ENCODE measurements around the gene GZF1. TPM values are rescaled to one million over a fixed set of nuclear protein-coding genes. Genes with fewer than 3 reads are reported as not detected.

The GZF1 gene
- total RNA-seq, 1 experiment from 2014 or later, result 17.0 TPM

DNA sequence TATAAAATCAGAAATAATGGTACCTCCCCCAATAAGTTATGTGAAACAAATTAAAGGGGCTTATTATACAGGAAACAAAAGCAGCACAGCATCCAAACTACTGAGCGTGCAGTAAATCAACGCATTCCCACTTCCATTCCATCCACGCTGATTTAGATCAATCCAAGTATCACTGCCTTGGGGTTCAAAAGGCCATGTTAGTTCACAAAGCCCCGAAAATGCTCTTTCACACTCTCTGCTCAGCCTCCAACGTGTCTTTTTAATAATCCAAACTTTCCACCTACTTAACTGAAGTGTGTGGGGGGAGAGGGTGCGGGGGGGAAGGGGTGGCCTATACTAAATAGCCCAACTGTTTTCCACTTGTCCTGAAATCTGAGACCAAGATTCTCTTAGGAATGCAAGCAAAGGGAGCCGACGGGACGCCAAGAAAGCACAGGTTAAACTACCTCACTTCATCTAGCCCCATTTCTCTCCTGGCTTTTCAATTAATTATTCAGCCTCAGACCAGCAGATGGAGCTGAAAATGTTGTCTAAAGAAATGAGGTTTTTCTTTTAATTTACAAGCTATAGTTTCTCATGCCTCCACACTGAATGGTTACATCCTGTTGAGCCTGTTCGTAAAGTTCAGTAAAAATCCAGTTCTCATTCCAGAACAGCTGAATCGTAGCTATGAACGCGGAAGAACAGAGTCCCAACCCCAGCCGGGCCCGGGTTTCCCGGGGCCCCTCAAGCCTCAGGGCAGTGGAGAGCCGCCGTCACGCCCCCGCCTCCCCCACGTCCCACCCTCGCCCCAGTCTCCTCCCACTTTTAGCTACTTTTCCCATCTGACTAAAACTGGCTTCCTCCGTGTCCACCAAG lies 12.4 kb upstream of the GZF1 start:
- Histone ChIP-seq H3K79me1 (ENCODE audit: insufficient read depth, low read depth, low read length, poor library complexity, severe bottlenecking) (no peaks in the 10 kb centered on the region), H2BK120ac (ENCODE audit: low read depth, low read length, poor library complexity, severe bottlenecking) (no peak overlapping the region), H3K4ac (ENCODE audit: low read depth, low read length) (no peak overlapping the region), H3K18ac (ENCODE audit: insufficient read length, low read depth, low read length) (peak overlapping the region; percentile 12), H3K27me3 (ENCODE audit: insufficient read depth, low read length) (no peaks in the 10 kb centered on the region), H4K20me1 (ENCODE audit: control insufficient read depth, insufficient read depth, insufficient read length) (no peaks in the 10 kb centered on the region), H3K4me1 (ENCODE audit: insufficient read depth, low read length) (peaks cover 2% of the 10 kb centered on the region; the same call in 1 of the 2 replicates), H2AFZ (ENCODE audit: low read length) (no peak overlapping the region), H3T11ph (ENCODE audit: low read length) (no peak overlapping the region), H4K8ac (replicated peaks; ENCODE audit: insufficient read length, low read depth, low read length) (no peak overlapping the region), H2AK5ac (ENCODE audit: insufficient read length, low read length) (no peak overlapping the region), H3K9me3 (ENCODE audit: control insufficient read depth, low read depth, low read length) (no peaks in the 10 kb centered on the region), H3K79me2 (ENCODE audit: insufficient read depth, low read length) (peaks cover 12% of the 10 kb centered on the region), H3K27ac (ENCODE audit: insufficient read length, low read depth, low read length) (no peak overlapping the region), H4K5ac (ENCODE audit: insufficient read length, low read depth, low read length) (no peak overlapping the region), H3K14ac (ENCODE audit: insufficient read depth, low read length) (peak overlapping the region; percentile 27), H2BK20ac (ENCODE audit: low read depth, low read length, poor library complexity, severe bottlenecking) (no peak overlapping the region), H3K23me2 (ENCODE audit: insufficient read length, low read depth, low read length, poor library complexity, severe bottlenecking) (peaks cover 11% of the 10 kb centered on the region), H3K56ac (ENCODE audit: insufficient read length, low read depth, low read length) (no peak overlapping the region), H2BK12ac (ENCODE audit: insufficient read length, low read depth, low read length) (no peak overlapping the region), H4K91ac (ENCODE audit: insufficient read length, low read depth, low read length) (no peak overlapping the region), H2BK5ac (ENCODE audit: insufficient read length, low read length) (no peak overlapping the region), H3K23ac (ENCODE audit: insufficient read length, low read depth, low read length) (no peak overlapping the region), H3K4me2 (ENCODE audit: insufficient read depth, insufficient read length, low read length) (peak overlapping the region; percentile 78), H3K9ac (ENCODE audit: extremely low read depth, insufficient read length, low read length) (peak overlapping the region; percentile 56), H2BK15ac (ENCODE audit: low read depth, low read length) (no peak overlapping the region)
- Mint-ChIP-seq H3K4me1 (peaks cover 22 to 23% of the 10 kb centered on the region in 2 experiments), H3K36me3 (ENCODE audit: insufficient read depth in 1 of 3, low read depth in 3 of 3) (peaks cover 4 to 10% (median 7%) of the 10 kb centered on the region in 3 experiments; a peak in 6 of 7 replicates), H3K27me3 (ENCODE audit: low read depth) (peaks cover 2% of the 10 kb centered on the region; the same call in 1 of the 2 replicates), H3K4me3 (peak overlapping the region; percentile 71 to 96), H3K27ac (peak overlapping the region; percentile 98 to 99 (median 99)), H3K9me3 (no peaks in the 10 kb centered on the region; a peak in 1 of 5 replicates)
- WGBS (ENCODE audit: extremely low coverage, insufficient read length, low lambda C conversion rate), result no CpG with 5 or more reads among the region's 23 CpGs
- DNase-seq, result peak; percentile 34
- TF ChIP-seq CTCF (conservative IDR thresholded peaks at IDR 0.05), result peak; percentile 55; the same call in 2 of the 3 replicates
